Naive B cell (primary cell): ENCODE results near the gene SERPINE3. TPM values are rescaled to one million over a fixed set of nuclear protein-coding genes. Genes with fewer than 3 reads are reported as not detected.

Experiments used
- ATAC-seq, 2 donors: fragments of 150-1000 bp; cut with Tn5 transposase; 2 replicates each; pipeline ENCODE4 v1.10.0; 2021; ENCODE audit warnings: low read depth in 2 of 2, mild to moderate bottlenecking in 2 of 2, moderate library complexity in 2 of 2
- DNase-seq: peaks from one replicate; pipeline ENCODE4 v3.0.0; 2022
- H3K27ac Mint-ChIP-seq, 6 donors: one replicate each; pipeline ENCODE4 v1.8.0; 2020 to 2022; ENCODE audit warnings: mild to moderate bottlenecking in 6 of 6, mixed read lengths in 6 of 6, moderate library complexity in 5 of 6, inconsistent platforms in 2 of 6
- H3K27me3 Mint-ChIP-seq, 3 donors: one replicate each; pipeline ENCODE4 v1.8.0; 2021 to 2022; ENCODE audit warnings: mixed read lengths in 3 of 3, mild to moderate bottlenecking in 1 of 3
- H3K36me3 Mint-ChIP-seq, 2 donors: one replicate each; pipeline ENCODE4 v1.8.0; 2020 to 2022; ENCODE audit warnings: mixed read lengths in 2 of 2, inconsistent platforms in 1 of 2, mild to moderate bottlenecking in 1 of 2
- H3K4me1 Mint-ChIP-seq, 3 donors: one replicate each; pipeline ENCODE4 v1.8.0; 2020 to 2022; ENCODE audit warnings: mixed read lengths in 3 of 3, inconsistent platforms in 1 of 3, mild to moderate bottlenecking in 1 of 3, moderate library complexity in 1 of 3
- H3K4me3 Mint-ChIP-seq, 8 donors: one replicate each; pipeline ENCODE4 v1.8.0; 2020 to 2022; ENCODE audit warnings: mild to moderate bottlenecking in 8 of 8, mixed read lengths in 8 of 8, moderate library complexity in 8 of 8, inconsistent platforms in 2 of 8
- H3K9me3 Mint-ChIP-seq, 7 donors: one replicate each; pipeline ENCODE4 v1.8.0; 2020 to 2022; ENCODE audit warnings: mixed read lengths in 7 of 7, mild to moderate bottlenecking in 5 of 7, inconsistent platforms in 2 of 7, moderate library complexity in 1 of 7
- polyA plus RNA-seq, 6 donors: library from polyadenylated mRNA; unstranded; fragments of 300-500 nt; fragmentation: Illumina TruSeq; gene quantifications; one replicate each; pipeline ENCODE4 v1.2.3, GENCODE V29; 2021; ENCODE audit warnings: low read depth in 6 of 6

The SERPINE3 gene
- polyA plus RNA-seq, 6 donors from 2014 or later, result 0.57 TPM; not detected in 5

GRCh38 chr13:51396352-51396751 is 56.9 kb downstream of the SERPINE3 start:
- peaks cover 24 to 45% (median 35%) of the 10 kb centered on the region in 3 donors for H3K4me1 Mint-ChIP-seq
- H3K4me3 Mint-ChIP-seq, result no peak overlapping the region
- no peaks in the 10 kb centered on the region for H3K27me3 Mint-ChIP-seq
- DNase-seq (no peak), ATAC-seq (peak; percentile 23 to 52)
- peaks cover 0 to 12% of the 10 kb centered on the region in 2 donors for H3K36me3 Mint-ChIP-seq
- H3K9me3 Mint-ChIP-seq, result no peaks in the 10 kb centered on the region
- H3K27ac Mint-ChIP-seq, result peak overlapping the region in 2 of 6 donors; percentile 1 to 29

GRCh38 chr13:51397262-51397941 is 57.9 kb downstream of the SERPINE3 start:
- H3K9me3 Mint-ChIP-seq, result no peaks in the 10 kb centered on the region
- H3K4me3 Mint-ChIP-seq, result no peak overlapping the region
- H3K36me3 Mint-ChIP-seq, result peaks cover 0 to 12% of the 10 kb centered on the region in 2 donors
- ATAC-seq (no peak), DNase-seq (no peak)
- H3K27me3 Mint-ChIP-seq, result no peaks in the 10 kb centered on the region
- peak overlapping the region in 2 of 6 donors; percentile 47 to 73 for H3K27ac Mint-ChIP-seq
- H3K4me1 Mint-ChIP-seq, result peaks cover 30 to 48% (median 37%) of the 10 kb centered on the region in 3 donors

GRCh38 chr13:51405176-51405575 is 65.7 kb downstream of the SERPINE3 start:
- H3K4me1 Mint-ChIP-seq, result peaks cover 37 to 65% (median 48%) of the 10 kb centered on the region in 3 donors
- H3K36me3 Mint-ChIP-seq, result peaks cover 9 to 24% of the 10 kb centered on the region in 2 donors
- DNase-seq (no peak), ATAC-seq (no peak)
- H3K9me3 Mint-ChIP-seq, result peaks cover 0 to 2% (median 0%) of the 10 kb centered on the region in 7 donors
- peak overlapping the region in 2 of 6 donors; percentile 40 to 42 for H3K27ac Mint-ChIP-seq
- no peaks in the 10 kb centered on the region for H3K27me3 Mint-ChIP-seq
- H3K4me3 Mint-ChIP-seq, result no peak overlapping the region

GRCh38 chr13:51412431-51412830 is 72.9 kb downstream of the SERPINE3 start:
- peaks cover 0 to 12% (median 9%) of the 10 kb centered on the region in 7 donors for H3K9me3 Mint-ChIP-seq
- H3K4me1 Mint-ChIP-seq, result peaks cover 32 to 55% (median 47%) of the 10 kb centered on the region in 3 donors
- ATAC-seq (no peak), DNase-seq (no peak)
- no peak overlapping the region for H3K4me3 Mint-ChIP-seq
- peak overlapping the region in 2 of 6 donors; percentile 14 to 26 for H3K27ac Mint-ChIP-seq
- H3K36me3 Mint-ChIP-seq, result peaks cover 0 to 6% of the 10 kb centered on the region in 2 donors
- H3K27me3 Mint-ChIP-seq, result no peaks in the 10 kb centered on the region

Other genes with a start within 250 kb of the SERPINE3 start
- gene C13orf42, start 228.4 kb upstream of the SERPINE3 start, polyA plus RNA-seq, result not detected
- gene FAM124A, start 117.3 kb upstream of the SERPINE3 start, polyA plus RNA-seq, result under 1 TPM in 3 of 6 donors, not detected in 3; 0.09 to 0.13 (median 0.09) TPM
- gene INTS6, start 113.3 kb downstream of the SERPINE3 start, polyA plus RNA-seq, result 10 to 100 TPM; 20.6 to 33.5 (median 26.7) TPM
- gene WDFY2, start 244.8 kb downstream of the SERPINE3 start, polyA plus RNA-seq, result 10 to 100 TPM in 1 of 6 donors, 1 to 10 TPM in 5; 7.6 to 13.6 (median 8.0) TPM